ENCODE data around the gene NEK5.

DNA sequence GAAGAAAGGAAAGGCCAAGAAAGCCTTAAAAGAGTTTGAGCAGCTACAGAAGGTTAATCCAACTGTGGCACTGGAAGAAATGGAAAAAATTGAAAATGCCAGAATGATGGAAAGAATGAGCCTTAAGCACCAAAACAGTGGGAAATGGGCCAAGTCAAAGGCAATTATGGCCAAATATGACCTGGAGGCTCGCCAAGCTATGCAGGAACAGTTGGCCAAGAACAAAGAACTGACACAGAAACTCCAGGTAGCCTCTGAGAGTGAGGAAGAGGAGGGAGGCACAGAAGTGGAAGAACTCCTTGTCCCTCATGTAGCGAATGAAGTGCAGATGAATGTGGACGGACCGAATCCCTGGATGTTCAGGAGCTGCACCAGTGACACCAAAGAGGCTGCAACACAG lies 99.3 kb downstream of the NEK5 start:
- TF ChIP-seq, protein P1, sequence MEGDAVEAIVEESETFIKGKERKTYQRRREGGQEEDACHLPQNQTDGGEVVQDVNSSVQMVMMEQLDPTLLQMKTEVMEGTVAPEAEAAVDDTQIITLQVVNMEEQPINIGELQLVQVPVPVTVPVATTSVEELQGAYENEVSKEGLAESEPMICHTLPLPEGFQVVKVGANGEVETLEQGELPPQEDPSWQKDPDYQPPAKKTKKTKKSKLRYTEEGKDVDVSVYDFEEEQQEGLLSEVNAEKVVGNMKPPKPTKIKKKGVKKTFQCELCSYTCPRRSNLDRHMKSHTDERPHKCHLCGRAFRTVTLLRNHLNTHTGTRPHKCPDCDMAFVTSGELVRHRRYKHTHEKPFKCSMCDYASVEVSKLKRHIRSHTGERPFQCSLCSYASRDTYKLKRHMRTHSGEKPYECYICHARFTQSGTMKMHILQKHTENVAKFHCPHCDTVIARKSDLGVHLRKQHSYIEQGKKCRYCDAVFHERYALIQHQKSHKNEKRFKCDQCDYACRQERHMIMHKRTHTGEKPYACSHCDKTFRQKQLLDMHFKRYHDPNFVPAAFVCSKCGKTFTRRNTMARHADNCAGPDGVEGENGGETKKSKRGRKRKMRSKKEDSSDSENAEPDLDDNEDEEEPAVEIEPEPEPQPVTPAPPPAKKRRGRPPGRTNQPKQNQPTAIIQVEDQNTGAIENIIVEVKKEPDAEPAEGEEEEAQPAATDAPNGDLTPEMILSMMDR (conservative IDR thresholded peaks at IDR 0.05): no peak
- no peak for TF ChIP-seq ZFX (IDR thresholded peaks at IDR 0.05)

Measured in C4-2B (cell line).